ENCODE measurements around the gene PTPRA. TPM values are rescaled to one million over a fixed set of nuclear protein-coding genes. Genes with fewer than 3 reads are reported as not detected.
"Not testable (repeated sequence)": the region's sequence is repeated elsewhere in the genome, so short reads cannot be mapped to it uniquely, and the experiment has no call there.

PTPRA gene
- total and polyA plus RNA-seq, 12 donors = 8.9 to 37.3 (median 28.5) TPM

DNA sequence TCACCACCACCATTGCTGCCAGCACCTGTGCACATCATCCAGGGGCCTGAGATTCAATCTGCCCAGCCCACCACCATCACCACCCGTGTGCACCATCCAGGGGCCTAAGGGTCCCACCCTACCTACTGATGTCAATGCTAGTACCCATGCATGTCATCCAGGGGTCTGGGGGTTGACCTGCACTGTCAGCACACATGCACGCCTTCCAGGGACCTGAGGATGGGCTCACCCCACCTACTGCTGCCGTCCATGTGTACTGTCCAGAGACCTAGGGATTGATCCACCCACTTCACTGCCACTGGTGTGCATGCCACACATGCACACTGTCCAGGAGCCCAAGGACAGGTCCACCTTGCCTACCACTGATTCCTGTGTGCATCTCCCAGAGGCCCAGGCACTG, 186.2 kb downstream of the PTPRA start:
- intact Hi-C loops (cut with DNase I) = loop anchor here in 6 of 10 donors (5.0 to 10.0 kb wide), 2 partner anchors 48 to 255 kb away; no protein-coding TSS in a partner anchor
- TF ChIP-seq, protein P1, sequence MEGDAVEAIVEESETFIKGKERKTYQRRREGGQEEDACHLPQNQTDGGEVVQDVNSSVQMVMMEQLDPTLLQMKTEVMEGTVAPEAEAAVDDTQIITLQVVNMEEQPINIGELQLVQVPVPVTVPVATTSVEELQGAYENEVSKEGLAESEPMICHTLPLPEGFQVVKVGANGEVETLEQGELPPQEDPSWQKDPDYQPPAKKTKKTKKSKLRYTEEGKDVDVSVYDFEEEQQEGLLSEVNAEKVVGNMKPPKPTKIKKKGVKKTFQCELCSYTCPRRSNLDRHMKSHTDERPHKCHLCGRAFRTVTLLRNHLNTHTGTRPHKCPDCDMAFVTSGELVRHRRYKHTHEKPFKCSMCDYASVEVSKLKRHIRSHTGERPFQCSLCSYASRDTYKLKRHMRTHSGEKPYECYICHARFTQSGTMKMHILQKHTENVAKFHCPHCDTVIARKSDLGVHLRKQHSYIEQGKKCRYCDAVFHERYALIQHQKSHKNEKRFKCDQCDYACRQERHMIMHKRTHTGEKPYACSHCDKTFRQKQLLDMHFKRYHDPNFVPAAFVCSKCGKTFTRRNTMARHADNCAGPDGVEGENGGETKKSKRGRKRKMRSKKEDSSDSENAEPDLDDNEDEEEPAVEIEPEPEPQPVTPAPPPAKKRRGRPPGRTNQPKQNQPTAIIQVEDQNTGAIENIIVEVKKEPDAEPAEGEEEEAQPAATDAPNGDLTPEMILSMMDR (IDR thresholded peaks at IDR 0.05) = no peak
- no peaks in the 10 kb centered on the region for H3K27me3 ChIP-seq
- DNase-seq (no peak), ATAC-seq (no peak)
- 91 to 96% methylated on average over 3 of the region's 3 CpGs for WGBS, 2 donors
- H3K4me1 ChIP-seq = no peaks in the 10 kb centered on the region
- H3K36me3 ChIP-seq = no peaks in the 10 kb centered on the region
- H3K9me3 ChIP-seq = peaks cover 0 to 6% (median 0%) of the 10 kb centered on the region in 11 donors
- H3K4me3 ChIP-seq = no peak overlapping the region
- H3K27ac ChIP-seq = no peak overlapping the region

DNA sequence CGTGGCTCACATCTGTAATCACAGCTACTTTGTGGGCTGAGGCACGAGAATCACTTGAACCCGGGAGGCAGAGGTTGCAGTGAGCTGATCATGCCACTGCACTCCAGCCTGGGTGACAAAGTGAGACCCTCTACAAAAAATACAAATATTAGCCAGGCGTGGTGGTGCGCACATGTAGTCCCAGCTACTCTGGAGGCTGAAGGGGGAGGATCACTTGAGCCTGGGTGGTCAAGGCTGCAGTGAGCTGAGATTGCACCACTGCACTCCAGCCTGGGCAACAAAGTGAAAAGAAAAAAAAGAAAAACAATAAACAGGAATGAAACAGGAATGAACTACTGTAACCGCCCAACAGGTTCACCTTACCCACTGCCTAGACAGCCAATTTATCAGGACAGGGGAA, 190.8 kb downstream of the PTPRA start:
- intact Hi-C loops (cut with DNase I); H3K4me3 ChIP-seq; H3K4me1 ChIP-seq; H3K36me3 ChIP-seq; H3K27ac ChIP-seq; H3K9me3 ChIP-seq; H3K27me3 ChIP-seq; ATAC-seq; DNase-seq: not testable (repeated sequence)
- 81 to 83% methylated on average over 6 of the region's 6 CpGs for WGBS, 2 donors

GRCh38 chr20:3067139-3068014, 194.1 kb downstream of the PTPRA start:
- Histone ChIP-seq H3K36me3 (no peaks in the 10 kb centered on the region), H3K27ac (no peak overlapping the region), H3K9me3 (peaks cover 0 to 2% (median 0%) of the 10 kb centered on the region in 11 donors), H3K4me3 (no peak overlapping the region), H3K27me3 (peaks cover 0 to 22% (median 15%) of the 10 kb centered on the region in 7 donors), H3K4me1 (peaks cover 0 to 15% (median 10%) of the 10 kb centered on the region in 9 donors)
- ATAC-seq = no peak
- no peak for DNase-seq
- TF ChIP-seq, protein P1 (IDR thresholded peaks at IDR 0.05) = no peak
- WGBS, 2 donors = 83 to 88% methylated on average over 23 of the region's 23 CpGs
- intact Hi-C loops (cut with DNase I) = no loop called here

DNA sequence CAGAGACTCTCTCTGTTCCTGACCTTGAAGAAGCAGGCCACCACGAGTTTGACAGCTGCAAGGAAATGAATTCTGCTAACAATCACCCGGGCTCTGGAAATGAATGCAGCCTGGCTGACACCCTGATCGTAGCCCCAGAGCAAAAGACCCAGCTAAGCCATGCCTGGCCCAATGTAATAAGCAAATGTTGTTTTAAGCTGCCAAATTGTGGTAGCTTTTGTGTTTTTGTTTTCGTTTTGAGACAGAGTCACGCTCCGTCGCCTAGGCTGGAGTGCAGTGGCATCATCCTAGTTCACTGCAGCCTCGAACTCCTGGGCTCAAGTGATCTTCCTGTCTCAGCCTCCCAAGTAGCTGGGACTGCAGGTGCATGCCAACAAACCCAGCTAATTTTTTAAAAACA, 194.8 kb downstream of the PTPRA start:
- Histone ChIP-seq H3K27me3 (peaks cover 0 to 29% (median 21%) of the 10 kb centered on the region in 7 donors), H3K36me3 (no peaks in the 10 kb centered on the region), H3K27ac (no peak overlapping the region), H3K4me1 (peaks cover 0 to 18% (median 10%) of the 10 kb centered on the region in 9 donors), H3K4me3 (no peak overlapping the region), H3K9me3 (no peaks in the 10 kb centered on the region)
- no peak for DNase-seq
- intact Hi-C loops (cut with DNase I) = no loop called here
- WGBS, 2 donors = 69 to 75% methylated on average over 8 of the region's 8 CpGs
- TF ChIP-seq, protein P1 (IDR thresholded peaks at IDR 0.05) = no peak
- ATAC-seq = no peak
